HG03095 (cell line): ENCODE data around the gene EDIL3.
"Not testable (repeated sequence)": the region's sequence is repeated elsewhere in the genome, so short reads cannot be mapped to it uniquely, and the experiment has no call there.

Experiments
- ATAC-seq: cut with Tn5 transposase; IDR thresholded peaks from one replicate; pipeline ENCODE4 v1.9.1; 2021; ENCODE audit warnings: moderate library complexity; ENCODE audit not compliant: unreplicated experiment

The EDIL3 gene

DNA sequence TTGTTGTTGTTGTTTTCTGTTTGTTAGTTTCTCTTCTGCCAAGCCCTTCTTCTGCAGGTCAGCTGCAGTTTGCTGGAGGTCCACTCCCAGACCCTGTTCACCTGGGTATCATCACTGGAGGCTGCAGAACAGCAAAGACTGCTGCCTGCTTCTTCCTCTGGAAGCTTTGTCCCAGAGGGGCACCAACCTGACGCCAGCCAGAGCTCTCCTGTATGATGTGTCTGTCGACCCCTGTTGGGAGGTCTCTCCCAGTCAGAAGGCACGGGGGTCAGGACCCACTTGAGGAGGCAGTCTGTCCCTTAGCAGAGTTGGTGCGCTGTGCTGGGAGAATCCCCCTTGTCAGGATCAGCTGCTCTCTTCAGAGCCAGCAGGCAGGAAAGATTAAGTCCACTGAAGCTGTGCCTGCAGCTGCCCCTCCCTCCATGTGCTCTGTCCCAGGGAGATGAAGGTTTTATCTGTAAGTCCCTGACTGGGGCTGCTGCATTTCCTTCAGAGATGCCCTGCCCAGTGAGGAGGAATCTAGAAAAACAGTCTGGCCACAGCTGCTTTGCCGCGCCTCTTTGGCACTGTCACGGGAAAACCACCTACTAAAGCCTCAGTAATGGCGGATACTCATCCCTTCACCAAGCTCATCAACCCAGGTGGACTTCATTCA, 299.2 kb downstream of the EDIL3 start:
- no peak for ATAC-seq

DNA sequence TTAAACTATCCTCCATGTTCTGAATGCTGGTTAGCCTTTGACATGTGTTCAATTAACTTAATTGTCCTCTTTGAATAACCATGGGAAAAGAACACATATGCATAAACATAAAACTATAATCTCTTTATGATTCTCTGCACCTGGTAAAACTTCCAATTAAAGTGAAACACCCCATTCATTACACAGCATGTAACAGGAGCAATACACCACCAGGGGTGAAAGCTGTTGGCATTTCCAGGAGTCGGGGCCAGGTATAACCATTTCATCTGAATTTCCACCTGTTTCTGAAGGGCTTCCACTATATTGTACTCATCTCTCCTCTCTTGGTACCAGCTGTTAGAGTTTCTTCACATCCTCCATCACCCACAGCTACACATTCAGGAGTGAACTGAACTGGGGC, 303.8 kb downstream of the EDIL3 start:
- ATAC-seq = no peak

DNA sequence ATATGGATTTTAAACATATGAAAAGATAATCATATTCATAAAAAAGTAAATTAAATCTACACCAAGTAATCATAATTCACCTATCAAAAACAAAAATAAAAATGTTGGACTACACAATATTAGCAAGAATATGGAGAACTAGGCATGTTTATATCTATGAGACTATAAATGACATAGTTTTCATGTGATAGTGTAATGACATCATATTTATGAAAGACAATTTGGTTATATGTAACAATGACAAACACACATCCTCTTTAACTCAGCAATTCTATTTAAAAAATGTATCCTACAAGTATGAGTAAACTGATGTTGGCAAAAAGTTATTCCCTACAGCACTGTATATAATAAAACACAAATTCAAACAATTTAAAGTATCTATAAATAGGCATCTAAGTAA, 312.3 kb downstream of the EDIL3 start:
- no peak for ATAC-seq

DNA sequence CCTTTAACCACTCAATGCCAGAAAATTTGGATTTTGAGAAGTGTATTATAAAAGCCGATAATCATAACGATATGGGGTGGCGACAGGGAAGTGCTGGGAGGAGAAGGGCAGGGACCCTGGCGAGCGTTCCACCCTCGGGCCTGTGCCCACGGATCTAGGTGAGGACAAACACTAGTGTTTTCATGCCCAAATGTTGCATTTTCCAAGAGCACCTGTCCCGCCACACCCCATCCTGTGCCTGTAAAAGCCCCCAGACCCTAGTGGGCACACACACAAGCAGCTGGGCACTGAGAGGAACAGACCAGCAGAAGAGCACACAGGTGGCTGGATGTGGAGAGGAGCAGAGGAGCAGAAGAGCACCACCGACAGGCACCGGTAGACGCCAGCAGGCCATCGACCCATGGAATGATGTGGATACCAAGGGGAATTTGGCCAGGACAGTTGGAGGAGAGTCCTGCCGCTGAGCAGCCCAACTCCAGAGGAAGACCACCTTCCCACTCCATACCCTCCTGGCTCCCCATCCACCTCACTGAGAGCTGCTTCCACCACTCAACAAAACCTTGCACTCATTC, 315.0 kb downstream of the EDIL3 start:
- no peak for ATAC-seq

DNA sequence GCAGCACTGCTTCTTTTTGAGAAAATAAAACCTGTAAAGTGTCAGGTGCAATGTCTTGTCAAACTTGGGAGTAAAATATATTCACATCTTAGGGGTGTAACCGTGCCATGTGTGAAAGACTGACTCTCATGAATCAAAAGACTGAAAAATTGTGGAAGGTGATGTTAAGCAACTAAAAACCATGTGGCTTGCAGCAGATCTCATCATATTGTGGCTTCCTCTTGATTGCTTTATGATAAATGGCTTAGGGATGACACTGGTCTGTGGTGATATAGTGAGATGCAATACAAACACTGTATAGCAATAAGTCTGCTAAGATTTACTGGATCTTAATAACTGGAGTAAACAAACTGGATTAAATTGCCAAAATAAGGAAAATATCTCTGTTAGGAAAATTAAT, 321.6 kb downstream of the EDIL3 start:
- no peak for ATAC-seq

DNA sequence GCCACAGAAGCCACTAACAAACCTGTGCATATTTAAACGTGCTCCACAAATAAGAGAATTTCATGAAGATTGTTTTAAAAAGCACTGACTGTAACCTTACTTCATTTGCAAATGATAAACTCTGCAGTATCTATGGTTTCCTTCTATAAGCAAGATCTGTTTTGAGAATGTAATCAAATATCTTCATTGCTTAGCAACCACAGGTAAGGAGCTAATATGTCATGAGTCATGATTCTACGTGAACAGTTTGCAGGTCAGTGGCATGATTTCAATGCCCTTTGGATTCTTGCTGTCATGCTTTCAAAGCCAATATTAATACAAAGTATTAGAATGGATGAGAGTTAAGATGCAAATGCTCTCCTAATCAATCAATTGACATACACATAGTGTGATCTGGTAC, 325.0 kb downstream of the EDIL3 start:
- no peak for ATAC-seq

DNA sequence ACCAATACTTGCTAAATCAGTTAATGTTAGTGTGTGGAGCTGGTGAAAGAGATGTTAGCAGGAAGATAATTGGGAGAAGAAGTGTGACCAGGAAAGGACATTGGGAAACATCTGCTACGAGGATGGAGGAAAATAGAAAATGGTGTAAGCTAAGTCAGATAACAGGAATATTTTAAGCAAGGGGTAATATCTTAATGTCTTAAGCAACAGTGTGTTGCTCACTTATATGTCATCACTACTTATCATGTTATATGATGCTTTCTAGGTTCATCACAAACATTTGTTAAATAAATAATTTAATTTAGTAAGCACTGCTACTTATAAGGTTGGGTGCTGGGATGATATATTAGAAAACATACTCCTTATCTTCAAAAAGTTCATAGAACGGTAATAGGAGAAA, 326.1 kb downstream of the EDIL3 start:
- no peak for ATAC-seq

DNA sequence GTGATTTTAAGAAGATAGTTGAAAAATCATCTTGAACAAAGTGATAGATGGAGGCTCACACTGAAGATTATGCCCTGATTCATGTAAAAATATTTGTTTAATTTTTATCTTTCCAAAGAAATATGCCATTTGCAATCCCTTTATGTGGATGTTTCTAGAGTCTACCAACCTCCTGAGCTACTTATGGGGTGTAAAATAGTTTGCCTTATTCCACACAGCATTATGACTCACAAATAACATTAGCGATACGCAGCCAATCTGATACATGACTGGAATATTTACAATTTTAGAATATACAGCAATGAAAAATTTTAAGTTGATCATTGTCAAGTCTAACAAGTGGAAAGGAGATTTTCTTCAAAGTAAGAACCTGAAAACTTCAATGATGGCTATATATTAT, 327.5 kb downstream of the EDIL3 start:
- ATAC-seq = no peak

DNA sequence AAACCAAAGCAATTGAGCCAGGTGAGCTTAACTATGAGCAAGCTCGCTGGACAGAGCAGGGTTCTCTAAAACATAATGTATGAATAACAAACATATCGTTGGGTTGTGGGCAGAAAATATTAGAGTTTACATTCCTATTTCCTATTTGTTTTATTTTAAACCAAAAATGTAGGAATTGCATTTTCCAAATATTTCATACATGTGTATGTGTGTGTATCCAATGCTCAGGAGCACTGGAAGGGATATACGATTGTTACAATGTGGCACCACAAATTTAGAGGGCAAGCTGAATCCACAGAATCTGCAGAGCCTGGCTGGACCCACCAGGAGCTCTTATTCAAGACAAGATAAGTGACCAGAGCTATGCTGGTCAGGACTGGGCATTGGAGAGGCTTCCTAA, 338.7 kb downstream of the EDIL3 start:
- no peak for ATAC-seq

DNA sequence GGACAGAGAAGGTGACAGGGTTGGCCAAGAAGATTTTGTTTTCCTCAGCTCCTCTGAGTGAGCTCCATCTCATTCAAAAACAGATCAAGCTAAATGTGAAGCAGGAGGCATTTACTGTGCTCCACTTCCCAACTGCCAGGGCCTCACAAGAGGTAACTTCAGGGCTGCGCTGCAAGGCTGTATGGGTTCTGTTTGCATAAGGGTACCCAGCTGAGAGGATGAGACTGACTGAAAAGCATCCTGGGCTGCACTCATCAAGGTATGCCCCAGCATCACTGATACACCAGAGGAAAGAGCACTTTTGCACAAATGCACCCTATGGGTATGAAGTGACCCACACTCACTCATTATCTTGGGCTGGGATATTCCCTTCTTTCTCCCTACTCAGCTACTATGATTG, 347.8 kb downstream of the EDIL3 start:
- no peak for ATAC-seq

DNA sequence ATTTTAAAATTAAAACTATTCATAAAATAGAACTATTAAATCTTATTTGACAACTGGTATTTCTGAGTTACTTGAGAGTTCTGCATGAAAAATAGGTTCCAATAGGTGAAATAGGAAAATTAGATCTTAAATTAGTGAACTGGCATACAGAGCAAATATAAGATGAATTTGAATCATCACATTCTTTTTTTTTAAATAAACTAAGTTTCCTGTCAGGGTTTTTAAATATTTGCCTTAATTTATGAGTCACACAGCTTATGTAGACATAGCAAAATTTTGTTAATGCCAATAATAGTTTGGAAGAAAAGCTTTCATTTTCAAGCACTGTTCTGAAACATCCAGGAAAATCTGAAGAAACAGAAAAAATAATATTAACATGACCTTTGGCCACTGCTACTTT, 352.4 kb downstream of the EDIL3 start:
- ATAC-seq = no peak

DNA sequence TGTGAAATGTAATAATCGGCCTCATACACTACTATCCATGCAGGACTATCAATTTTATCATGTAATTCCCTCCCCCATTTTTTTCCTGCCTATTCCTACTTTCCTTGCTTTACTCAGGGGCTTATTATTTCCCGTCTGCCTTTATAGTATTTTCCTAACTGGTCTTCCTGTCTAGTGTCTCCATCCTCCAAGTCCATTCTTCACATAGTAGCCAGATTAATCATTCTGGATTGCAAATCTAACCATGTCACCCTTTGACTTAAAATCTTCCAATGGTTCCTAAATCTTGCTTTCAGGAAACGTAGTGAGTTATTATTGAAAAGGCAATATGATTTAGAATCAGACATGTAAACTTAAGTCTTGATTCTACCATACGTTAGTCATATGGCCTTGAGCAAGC, 356.6 kb downstream of the EDIL3 start:
- no peak for ATAC-seq

DNA sequence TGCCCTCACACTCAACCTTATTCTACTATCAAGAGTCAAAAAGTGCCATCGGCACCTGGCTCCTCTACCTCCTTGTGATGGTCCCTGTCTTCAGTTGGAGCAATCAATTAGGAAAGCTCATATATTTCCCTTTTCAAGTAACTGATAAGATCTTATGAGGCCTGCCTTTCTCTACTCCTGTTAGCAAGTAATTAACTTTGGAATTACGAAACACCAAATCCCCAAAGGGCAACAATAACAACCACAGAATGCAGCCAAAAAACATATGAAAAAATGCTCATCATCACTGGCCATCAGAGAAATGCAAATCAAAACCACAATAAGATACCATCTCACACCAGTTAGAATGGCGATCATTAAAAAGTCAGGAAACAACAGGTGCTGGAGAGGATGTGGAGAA, 366.2 kb downstream of the EDIL3 start:
- ATAC-seq = not testable (repeated sequence)

DNA sequence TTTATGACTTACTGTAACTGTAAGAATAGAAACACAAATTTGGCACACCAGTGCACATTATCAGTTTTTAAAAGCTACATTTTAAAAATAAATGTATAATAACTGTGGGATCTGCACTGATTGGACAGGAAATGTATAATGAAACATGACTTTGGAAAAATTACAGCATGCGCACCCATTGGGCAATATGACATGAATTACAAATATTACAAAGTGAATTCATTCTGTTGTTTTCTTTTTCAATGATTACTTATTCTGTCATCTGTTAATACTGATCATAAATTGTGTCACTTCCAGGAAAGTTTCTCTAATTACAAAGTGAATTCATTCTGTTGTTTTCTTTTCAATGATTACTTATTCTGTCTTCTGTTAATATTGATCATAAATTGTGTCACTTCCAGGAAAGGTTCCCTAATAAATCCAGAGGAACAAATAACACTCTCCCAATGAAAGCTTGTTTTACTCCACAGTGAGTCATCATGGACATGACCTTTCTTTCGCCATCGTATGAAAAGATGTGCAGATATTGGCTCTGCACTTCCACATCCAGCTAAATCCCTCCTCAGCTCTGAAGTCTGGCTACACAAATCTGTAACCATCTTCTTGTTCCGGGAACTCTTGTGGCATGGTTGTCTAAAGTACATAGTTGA, 367.0 kb downstream of the EDIL3 start:
- no peak for ATAC-seq

DNA sequence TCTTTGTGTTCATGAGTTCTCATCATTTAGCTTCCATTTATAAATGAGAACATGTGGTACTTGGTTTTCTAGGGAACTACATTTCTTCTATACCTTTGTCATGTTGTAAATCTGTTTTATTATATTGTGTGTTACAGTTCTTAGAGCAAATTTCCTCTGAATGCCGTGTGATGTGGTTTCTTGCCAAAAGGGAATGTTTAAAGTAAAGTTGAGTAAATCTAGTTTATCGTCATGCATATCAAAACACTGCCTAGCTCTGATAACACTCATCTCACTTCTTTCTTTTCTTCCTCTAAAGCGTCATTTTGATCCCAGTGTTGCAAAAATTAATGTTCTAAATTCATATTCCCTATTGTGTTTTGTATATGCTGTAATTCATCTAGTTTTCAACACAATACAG, 368.6 kb downstream of the EDIL3 start:
- no peak for ATAC-seq

DNA sequence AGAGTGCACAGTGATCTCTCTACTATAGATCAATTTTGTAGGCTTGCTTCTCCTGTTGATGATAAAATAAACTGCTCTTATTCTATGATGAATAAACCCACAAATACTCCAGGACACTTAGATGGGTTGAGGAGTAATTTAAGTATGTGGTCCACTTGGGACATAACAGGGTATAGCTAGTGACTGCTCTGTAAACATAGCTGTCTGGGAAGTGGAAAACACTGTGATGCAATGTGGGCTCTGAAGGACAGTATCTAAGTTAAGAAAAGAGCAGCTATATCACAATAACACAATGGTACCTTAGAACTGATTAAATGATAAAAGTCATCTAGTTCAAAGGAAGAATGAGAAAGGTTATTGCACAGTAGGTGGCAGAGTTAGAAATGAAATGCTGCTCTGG, 369.7 kb downstream of the EDIL3 start:
- no peak for ATAC-seq

DNA sequence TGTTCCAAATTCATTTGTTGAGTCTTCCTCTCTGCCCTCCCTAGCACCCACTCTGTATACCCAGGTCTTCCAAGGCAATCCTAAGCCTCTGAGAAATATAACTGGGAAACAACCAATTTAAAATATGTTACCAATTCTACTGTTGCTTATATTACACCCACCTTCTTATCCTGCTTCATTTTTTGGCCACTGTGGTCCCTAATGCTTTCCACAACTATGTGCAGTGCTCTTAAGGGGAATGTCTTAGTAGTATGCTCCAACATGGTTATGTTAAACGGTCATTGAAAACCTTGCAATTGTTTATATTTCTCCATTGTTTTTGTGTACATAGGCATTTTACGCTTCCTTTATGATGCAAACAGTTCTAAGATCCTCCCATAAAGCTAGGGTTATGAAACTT, 390.9 kb downstream of the EDIL3 start:
- ATAC-seq = no peak

DNA sequence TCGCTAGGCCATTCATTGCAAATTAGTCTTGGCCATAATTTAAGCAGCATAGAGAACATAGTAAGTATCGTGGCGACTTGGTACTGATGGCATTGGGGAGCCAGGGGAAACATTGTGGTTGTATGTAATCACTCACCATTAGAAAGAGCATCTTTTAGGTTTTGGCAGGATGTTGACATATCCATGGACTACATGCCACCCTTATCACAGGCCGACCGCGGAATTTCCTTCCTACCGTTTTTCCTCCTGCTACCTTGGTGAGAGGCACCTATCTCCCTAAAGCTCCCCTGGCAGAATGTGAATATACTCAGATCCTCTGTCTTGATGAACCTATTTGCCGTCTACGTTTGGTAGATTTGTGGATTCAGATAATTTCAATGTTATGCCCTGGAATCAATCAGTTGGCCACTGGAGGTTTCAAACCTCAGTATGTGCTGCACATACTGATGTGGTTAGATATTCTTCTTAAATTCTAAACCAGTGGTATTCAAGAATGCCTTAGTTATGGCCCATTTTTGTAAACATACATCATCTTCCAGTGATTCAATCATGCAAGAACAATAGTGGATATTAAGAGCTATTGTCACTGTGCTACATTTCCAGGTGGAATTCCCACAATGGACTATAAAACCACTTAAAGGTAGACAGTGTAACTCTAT, 393.0 kb downstream of the EDIL3 start:
- no peak for ATAC-seq

DNA sequence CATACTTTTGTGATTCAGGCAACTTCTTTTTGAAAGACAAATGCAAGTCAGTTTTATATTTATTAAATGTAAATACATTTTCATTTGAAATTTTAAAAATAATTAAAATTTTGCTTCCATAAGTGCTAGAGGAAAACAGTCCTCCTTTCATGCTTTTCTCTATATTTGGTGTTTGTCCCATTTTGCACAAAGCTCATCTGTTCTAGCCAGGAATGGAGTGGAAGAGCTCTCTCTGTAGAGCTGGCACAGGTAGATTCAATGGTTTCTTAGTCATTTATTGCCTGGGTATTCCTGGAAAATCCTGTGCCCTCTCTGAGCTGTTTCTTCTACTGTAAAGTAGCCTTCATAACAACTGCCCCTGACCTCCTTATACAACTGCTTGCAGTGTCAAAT, 396.4 kb downstream of the EDIL3 start:
- no peak for ATAC-seq

DNA sequence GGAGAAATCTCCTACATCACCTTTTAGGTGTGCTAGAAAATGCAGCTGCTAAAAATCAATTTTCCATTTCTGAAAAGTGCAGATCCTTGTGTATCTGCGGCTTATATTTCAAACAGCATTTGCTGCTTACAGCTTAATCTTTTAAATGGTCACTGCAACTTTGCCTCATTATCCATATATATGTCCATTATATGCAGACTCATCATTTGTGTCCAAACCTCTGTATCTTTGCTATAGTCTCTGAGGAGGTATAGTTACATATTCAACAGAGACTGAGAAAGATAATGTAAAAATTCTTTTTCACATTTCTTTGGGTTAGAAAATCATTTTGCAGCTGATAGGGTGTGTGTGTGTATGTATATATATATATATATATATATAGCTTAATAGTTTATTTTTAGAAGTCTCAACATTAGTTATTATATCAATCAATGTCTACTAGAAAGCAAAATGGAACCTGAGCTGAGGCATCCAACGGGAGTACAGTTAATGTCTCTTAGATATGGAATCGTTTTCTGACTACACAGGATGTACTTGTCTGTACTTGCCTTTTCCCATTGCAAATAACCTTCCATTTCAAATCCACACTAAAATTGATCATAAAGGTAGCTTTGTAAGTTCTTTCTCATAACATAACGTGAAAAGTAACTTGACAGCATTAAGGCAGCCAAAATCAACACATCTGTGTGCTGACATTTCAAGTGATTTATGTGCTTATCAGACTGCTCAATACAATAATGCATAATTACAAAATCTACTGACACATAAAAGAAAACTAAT, 397.0 kb downstream of the EDIL3 start:
- no peak for ATAC-seq

DNA sequence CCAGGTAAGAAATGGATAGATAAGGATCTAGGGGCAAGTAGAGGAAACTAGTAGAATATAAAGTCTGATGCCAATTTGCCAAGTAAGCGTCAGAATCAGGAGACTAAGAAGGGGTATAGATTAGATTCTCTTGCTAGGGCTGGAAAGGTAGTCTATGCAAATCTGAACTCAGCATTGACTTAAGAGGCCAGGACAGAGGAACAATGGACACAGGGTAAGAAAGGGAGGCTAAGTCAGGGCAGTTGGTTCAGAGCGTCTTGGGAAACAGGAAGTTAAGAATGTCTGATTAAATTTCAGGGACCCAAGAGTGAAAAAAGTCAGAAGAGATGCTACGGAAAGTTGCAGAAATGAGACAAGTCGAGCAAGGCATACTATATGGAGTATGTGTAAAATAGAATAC, 400.8 kb downstream of the EDIL3 start:
- ATAC-seq = no peak
